Epithelial cell of esophagus (primary cell): ENCODE results near the gene MILR1.

Experiments used
- DNase-seq: peaks from one replicate; pipeline ENCODE4 v3.0.0; 2010; ENCODE audit warnings: low read depth
- H3K4me3 ChIP-seq: 2 replicates; pipeline ENCODE4 v1.5.1; 2011; ENCODE audit warnings: mild to moderate bottlenecking, low read length, control low read depth
- TF ChIP-seq, protein P1 (sequence below): IDR thresholded peaks from 2 replicates; pipeline ENCODE4 v1.5.1; 2011; ENCODE audit warnings: low read depth, mild to moderate bottlenecking, low read length, control low read depth, inconsistent platforms; ENCODE audit not compliant: insufficient read depth; ENCODE audit errors: missing control alignments

MILR1 gene

GRCh38 chr17:64403881-64404460 lies 44.9 kb upstream of the MILR1 start:
- no peak overlapping the region for H3K4me3 ChIP-seq
- TF ChIP-seq, protein P1, sequence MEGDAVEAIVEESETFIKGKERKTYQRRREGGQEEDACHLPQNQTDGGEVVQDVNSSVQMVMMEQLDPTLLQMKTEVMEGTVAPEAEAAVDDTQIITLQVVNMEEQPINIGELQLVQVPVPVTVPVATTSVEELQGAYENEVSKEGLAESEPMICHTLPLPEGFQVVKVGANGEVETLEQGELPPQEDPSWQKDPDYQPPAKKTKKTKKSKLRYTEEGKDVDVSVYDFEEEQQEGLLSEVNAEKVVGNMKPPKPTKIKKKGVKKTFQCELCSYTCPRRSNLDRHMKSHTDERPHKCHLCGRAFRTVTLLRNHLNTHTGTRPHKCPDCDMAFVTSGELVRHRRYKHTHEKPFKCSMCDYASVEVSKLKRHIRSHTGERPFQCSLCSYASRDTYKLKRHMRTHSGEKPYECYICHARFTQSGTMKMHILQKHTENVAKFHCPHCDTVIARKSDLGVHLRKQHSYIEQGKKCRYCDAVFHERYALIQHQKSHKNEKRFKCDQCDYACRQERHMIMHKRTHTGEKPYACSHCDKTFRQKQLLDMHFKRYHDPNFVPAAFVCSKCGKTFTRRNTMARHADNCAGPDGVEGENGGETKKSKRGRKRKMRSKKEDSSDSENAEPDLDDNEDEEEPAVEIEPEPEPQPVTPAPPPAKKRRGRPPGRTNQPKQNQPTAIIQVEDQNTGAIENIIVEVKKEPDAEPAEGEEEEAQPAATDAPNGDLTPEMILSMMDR = no peak

GRCh38 chr17:64406321-64407200 lies 42.4 kb upstream of the MILR1 start:
- DNase-seq = peak; percentile 13
- no peak overlapping the region for H3K4me3 ChIP-seq
- TF ChIP-seq, protein P1 = no peak

More at GRCh38 chr17:64403881-64404460, 44.9 kb upstream of the MILR1 start:
- DNase-seq = no peak

DNA sequence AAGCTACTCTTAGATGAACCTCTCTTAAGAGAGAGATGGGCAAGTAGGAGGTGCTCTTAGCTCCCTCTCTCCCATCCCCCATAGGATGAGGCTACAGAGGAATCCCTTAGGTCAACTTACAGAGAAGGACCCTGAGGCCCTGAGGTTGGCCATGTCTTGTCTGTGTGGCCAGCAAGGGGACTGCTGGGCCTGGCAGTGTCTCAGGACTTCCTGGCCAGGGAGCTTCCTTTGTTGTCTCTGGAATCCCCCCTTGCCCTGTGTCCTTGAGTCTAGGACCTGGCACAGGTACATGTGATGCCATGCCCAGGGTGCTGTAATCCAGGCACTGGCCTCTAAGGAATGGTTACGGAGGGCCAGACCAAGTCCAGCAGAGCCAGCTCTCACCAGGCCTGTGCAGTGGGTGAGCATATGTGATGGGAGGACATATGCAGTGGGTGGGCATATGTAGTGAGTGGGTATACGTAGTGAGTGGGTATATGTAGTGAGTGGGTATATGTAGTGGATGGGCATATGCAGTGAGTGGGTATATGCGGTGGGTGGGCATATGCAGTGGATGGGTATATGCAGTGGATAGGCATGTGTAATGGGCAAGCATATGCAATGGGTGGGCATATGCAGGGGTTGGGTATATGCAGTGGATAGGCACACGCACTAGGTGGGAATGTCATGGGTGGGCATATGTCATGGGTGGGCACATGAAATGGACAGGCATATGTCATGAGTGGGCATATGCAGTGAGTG lies 38.0 kb upstream of the MILR1 start:
- TF ChIP-seq, protein P1 = no peak
- H3K4me3 ChIP-seq = no peak overlapping the region
- DNase-seq = no peak

DNA sequence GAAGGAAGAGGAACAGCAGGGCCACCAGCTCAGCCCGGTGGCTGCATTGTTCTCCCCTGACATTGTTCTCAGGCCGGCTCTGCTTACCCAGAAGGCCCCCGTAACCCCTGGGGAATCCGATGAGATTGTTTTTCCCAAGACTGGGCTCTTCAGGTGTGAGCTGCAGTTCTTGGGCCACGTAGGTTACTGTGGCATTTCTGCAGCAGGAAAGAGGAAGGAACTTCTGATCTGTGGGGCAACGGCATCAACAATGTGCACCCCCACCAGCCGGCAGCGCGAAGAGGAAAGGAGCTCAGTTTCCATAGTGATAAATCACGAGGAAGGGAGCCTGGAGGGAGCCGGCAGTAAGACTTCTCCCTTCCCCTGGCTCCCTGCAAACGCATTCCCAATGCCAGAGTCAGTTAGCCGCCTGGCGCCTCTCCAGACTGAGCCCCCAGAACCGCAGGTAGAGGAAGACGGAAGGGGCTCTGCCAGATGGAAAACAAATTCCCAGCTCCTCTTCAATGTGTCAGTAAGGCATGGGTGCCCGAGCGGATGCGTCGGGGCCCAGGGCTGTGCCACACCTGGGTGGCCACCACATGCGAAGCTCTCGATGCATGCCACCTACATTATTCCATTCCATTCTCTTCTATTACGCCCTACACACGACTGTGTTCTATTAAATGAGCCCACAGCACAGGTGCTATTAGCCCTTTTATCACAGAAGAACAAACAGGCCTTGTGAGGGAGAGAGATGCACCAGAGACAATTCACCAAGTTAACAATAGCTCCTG lies 36.7 kb upstream of the MILR1 start:
- TF ChIP-seq, protein P1 = no peak
- H3K4me3 ChIP-seq = no peak overlapping the region
- peak; percentile 36 for DNase-seq

DNA sequence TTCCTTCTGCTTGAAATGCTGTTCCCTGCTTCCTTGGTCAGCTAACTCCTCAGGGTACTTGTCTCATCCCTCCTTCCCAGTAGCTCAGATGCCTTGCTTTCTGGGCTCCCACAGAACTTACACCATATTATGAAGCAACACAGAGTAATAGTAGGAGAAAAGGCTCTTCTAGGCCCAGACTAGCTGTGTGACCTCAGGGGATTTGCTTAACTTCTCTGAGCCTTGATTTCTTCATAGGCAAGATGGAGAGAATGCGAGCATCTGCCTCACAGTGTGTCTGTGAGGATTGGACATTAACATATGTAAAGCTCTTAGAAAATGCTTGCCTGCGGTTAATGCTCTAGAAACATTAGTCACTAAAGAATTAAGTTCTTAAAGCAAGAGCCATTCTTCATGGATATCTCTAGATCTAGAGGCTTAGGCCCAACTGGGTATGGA lies 36.0 kb upstream of the MILR1 start:
- no peak overlapping the region for H3K4me3 ChIP-seq
- TF ChIP-seq, protein P1 = no peak
- DNase-seq = no peak

DNA sequence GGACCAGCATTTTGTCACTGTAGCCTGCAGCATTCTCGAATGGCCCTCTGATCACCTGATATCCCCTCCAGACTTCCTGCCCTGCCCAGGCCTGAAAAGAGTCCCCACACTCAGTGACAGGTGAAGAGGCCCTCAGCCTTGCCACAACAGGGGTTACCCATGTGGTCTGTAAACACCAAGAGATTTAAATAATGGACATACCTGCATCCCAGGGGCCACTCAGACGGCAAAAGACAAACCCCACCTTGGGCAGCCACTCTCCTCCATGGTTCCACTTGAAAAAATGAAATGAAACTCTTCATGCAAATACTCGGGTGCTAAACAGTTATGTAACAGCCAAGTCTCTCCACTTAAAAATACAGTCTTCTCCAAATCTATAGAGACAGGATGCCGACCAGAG lies 35.4 kb upstream of the MILR1 start:
- DNase-seq = no peak
- H3K4me3 ChIP-seq = no peak overlapping the region
- TF ChIP-seq, protein P1 = no peak
